Ovary (tissue), 9 donors: ENCODE measurements around the gene ABCA13. TPM values are rescaled to one million over a fixed set of nuclear protein-coding genes. Genes with fewer than 3 reads are reported as not detected.

Source experiments
- DNase-seq, 5 donors: peaks; one replicate each; pipeline ENCODE4 v3.0.0-alpha.2; 2019 to 2020
- H3K27ac ChIP-seq, 2 donors: fragments of 200-600 bp; one replicate each; pipeline versions ENCODE4 v1.5.1 to v1.8.0; 2019 to 2022
- H3K27me3 ChIP-seq: fragments of 200-600 bp; one replicate; pipeline ENCODE4 v1.8.0; 2022
- H3K36me3 ChIP-seq: fragments of 200-600 bp; sonication (generic); one replicate; pipeline ENCODE4 v1.5.1; 2019
- H3K4me1 ChIP-seq: one replicate; pipeline ENCODE4 v1.8.1; 2013; ENCODE audit warnings: mild to moderate bottlenecking, moderate library complexity; ENCODE audit not compliant: insufficient read depth
- H3K4me3 ChIP-seq: fragments of 200-600 bp; sonication (generic); one replicate; pipeline ENCODE4 v1.5.1; 2017
- H3K9me3 ChIP-seq, 2 donors: fragments of 200-600 bp in 1 of 2; sonication (generic) in 1 of 2; one replicate each; pipeline versions ENCODE4 v1.5.1 to v1.8.1; 2013 to 2019; ENCODE audit warnings: mild to moderate bottlenecking in 1 of 2, moderate library complexity in 1 of 2
- CTCF ChIP-seq, 3 donors: fragments of 450-650 bp in 2 of 3; fragments of 200-600 bp in 1 of 3; IDR thresholded peaks; one replicate each; pipeline versions ENCODE4 v1.5.1 to v1.8.0; 2016 to 2022; ENCODE audit warnings: antibody characterized with exemption in 3 of 3, mild to moderate bottlenecking in 1 of 3
- EP300 ChIP-seq: sonication (generic); formaldehyde crosslinking; IDR thresholded peaks from one replicate; pipeline ENCODE4 v1.6.1; 2017; ENCODE audit warnings: antibody characterized with exemption
- POLR2A ChIP-seq: fragments of 450-650 bp; IDR thresholded peaks from one replicate; pipeline ENCODE4 v1.6.1; 2017; ENCODE audit warnings: antibody characterized with exemption, mild to moderate bottlenecking, moderate library complexity
- WGBS, 3 donors: extraction: QIAGEN DNeasy Blood & Tissue Kit in 1 of 3; methylation state at CpG; one replicate each; pipeline versions ENCODE4 v1.1.5 to v1.1.7; 2013 to 2017; 5-methylcytosine and 5-hydroxymethylcytosine counted together
- intact Hi-C, 4 donors: fragments of 100-400 bp; cut with DNase I; formaldehyde crosslinking; loops; one replicate each; pipeline versions ENCODE4 v1.11.0 to v1.15.1; 2022 to 2023
- polyA plus RNA-seq, 2 donors: library from polyadenylated mRNA; stranded (reverse); fragments of 200-250 nt in 1 of 2; fragments of 350-450 nt in 1 of 2; fragmentation: Illumina TruSeq in 1 of 2; extraction: RNeasy Lipid Tissue Mini Kit (QIAGEN cat#74804) in 1 of 2; gene quantifications; one replicate each; pipeline ENCODE4 v1.2.3, GENCODE V29; 2013 to 2014
- total RNA-seq, 7 donors: library from RNA; depleted of rRNA in 2 of 7; stranded (reverse); fragments of >200 nt in 2 of 7; fragmentation: NEBNext Ultra II Directional in 3 of 7; extraction: Animal tissue kit (Norgen Biotek cat#: 25700) in 3 of 7; gene quantifications; one replicate each; pipeline versions ENCODE4 v1.1.0 to v1.2.4, GENCODE V29; 2016 to 2023
- donor health status: DM: no; HTN: no; CAD: no; lungs with moderate emphysema.
- donor health status: DM: no; HTN: no; CAD: no.
- donor health status: Bipolar disorder and iron deficiency.
- donor health status: DM: yes; HTN: yes; CAD: no.
- donor health status: DM: no; HTN: no; CAD: no.
- donor health status: DM: yes; HTN: yes; CAD: no.

ABCA13 gene
- total and polyA plus RNA-seq, 9 donors = 0.02 to 4.1 (median 0.20) TPM

- no peak for DNase-seq
- Histone ChIP-seq H3K27ac (no peak overlapping the region), H3K36me3 (no peaks in the 10 kb centered on the region), H3K4me1 (no peaks in the 10 kb centered on the region), H3K9me3 (no peaks in the 10 kb centered on the region), H3K27me3 (no peaks in the 10 kb centered on the region), H3K4me3 (no peak overlapping the region)
- 55 to 76% (median 69%) methylated on average over 1 of the region's 1 CpG for WGBS, 3 donors
- no peak for TF ChIP-seq EP300
- intact Hi-C loops = no loop called here
These were observed 3.8 kb downstream of the ABCA13 start for GRCh38 chr7:48175019-48175418.

DNA sequence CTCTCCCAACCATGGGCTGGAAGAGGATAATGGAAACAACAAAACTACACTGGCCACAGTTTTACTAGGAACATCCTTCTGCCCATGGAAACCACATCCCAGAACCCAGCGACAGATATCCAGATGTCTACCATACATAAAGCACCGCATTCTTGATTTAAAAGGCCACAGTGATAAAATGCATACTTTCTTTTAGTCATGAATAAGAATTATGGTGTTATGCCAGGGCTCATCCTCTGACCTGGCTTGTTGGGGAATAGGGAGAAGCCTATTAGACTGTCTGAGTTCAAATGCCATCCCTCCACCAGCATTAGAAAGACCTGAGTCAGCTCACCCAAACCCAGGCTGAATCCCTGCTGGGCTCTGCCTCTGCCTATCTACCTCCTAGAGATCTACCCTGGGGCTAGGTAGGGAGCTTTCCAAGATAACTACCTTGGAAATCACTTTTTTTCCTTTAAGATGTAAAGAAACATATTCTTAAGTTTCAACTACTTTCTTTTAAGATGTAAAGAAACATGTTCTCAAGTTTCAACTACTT lies 5.2 kb downstream of the ABCA13 start:
- no peak overlapping the region for H3K4me3 ChIP-seq
- H3K27ac ChIP-seq = no peak overlapping the region
- no peaks in the 10 kb centered on the region for H3K36me3 ChIP-seq
- no peaks in the 10 kb centered on the region for H3K4me1 ChIP-seq
- H3K27me3 ChIP-seq = no peaks in the 10 kb centered on the region
- H3K9me3 ChIP-seq = no peaks in the 10 kb centered on the region
- 62 to 77% (median 64%) methylated on average over 2 of the region's 2 CpGs for WGBS, 3 donors
- DNase-seq = no peak
- TF ChIP-seq EP300 (no peak), POLR2A (no peak), CTCF (IDR thresholded peaks at IDR 0.05) (no peak)
- intact Hi-C loops = no loop called here

GRCh38 chr7:48177271-48177670 lies 6.0 kb downstream of the ABCA13 start:
- Histone ChIP-seq H3K4me1 (no peaks in the 10 kb centered on the region), H3K4me3 (no peak overlapping the region), H3K9me3 (no peaks in the 10 kb centered on the region), H3K36me3 (no peaks in the 10 kb centered on the region), H3K27ac (no peak overlapping the region), H3K27me3 (no peaks in the 10 kb centered on the region)
- TF ChIP-seq EP300 (no peak), POLR2A (no peak), CTCF (IDR thresholded peaks at IDR 0.05) (no peak)
- intact Hi-C loops = no loop called here
- no peak for DNase-seq
- 86 to 90% (median 90%) methylated on average over 11 of the region's 11 CpGs for WGBS, 3 donors

DNA sequence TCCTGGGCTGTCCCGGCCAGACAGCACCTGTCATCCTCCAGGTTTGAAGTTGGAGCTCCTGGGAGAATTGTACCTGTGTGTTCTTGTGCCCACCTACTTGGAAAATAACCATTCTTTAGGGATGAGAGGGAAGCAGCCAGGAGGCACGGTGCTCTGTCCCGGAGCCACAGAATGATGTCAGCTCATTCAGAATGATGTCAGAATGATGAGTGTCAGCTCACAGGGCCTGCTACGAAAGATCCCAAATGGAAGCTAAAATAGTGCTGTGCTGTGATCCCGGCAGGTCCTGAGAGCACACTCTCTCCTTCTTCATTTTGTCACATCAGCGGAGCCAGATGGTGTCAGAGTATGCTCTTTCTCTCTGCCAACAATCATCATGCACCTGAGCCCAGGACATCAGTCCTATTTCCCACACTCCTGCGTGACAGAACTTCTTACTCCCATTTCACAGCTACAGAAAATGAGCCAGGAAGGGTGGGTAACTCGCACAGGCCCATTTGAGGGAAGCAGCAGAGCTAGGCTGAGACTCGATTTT lies 8.3 kb downstream of the ABCA13 start:
- no peaks in the 10 kb centered on the region for H3K27me3 ChIP-seq
- 79 to 81% (median 81%) methylated on average over 9 of the region's 9 CpGs for WGBS, 3 donors

More for the DNA sequence above, 8.3 kb downstream of the ABCA13 start:
- intact Hi-C loops = no loop called here
- H3K4me3 ChIP-seq = no peak overlapping the region
- no peak overlapping the region for H3K27ac ChIP-seq
- H3K36me3 ChIP-seq = no peaks in the 10 kb centered on the region
- TF ChIP-seq CTCF (IDR thresholded peaks at IDR 0.05) = no peak
- TF ChIP-seq EP300 = no peak
- TF ChIP-seq POLR2A = no peak
- H3K9me3 ChIP-seq = no peaks in the 10 kb centered on the region
- no peaks in the 10 kb centered on the region for H3K4me1 ChIP-seq
- no peak for DNase-seq
